GM23338 (cell line): ENCODE data around the gene HSPA12A. TPM values are rescaled to one million over a fixed set of nuclear protein-coding genes. Genes with fewer than 3 reads are reported as not detected.

ENCODE experiments used
- ATAC-seq: fragments of 200-7000 bp; cut with Tn5 transposase; 3 replicates; pipeline ENCODE4 v1.9.1; 2020
- DNase-seq: peaks from one replicate; pipeline ENCODE4 v3.0.0-alpha.2; 2015; ENCODE audit warnings: low spot score
- H2AFZ ChIP-seq: fragments of 200-600 bp; sonication (generic); 2 replicates; pipeline ENCODE4 v1.8.0; 2016; ENCODE audit warnings: antibody characterized with exemption, mild to moderate bottlenecking, moderate library complexity
- H3F3A ChIP-seq: fragments of 200-600 bp; sonication (generic); replicated peaks from 2 replicates; pipeline ENCODE4 v1.8.0; 2017; ENCODE audit warnings: antibody characterized with exemption, mixed run types, low read depth
- H3K27ac ChIP-seq: fragments of 200-600 bp; sonication (generic); 2 replicates; pipeline ENCODE4 v1.6.1; 2016; ENCODE audit warnings: low read depth
- H3K27me3 ChIP-seq: fragments of 200-600 bp; sonication (generic); 2 replicates; pipeline ENCODE4 v1.8.0; 2016; ENCODE audit warnings: mild to moderate bottlenecking, mixed run types, moderate library complexity; ENCODE audit not compliant: insufficient read depth
- H3K36me3 ChIP-seq: fragments of 200-600 bp; sonication (generic); 2 replicates; pipeline ENCODE4 v1.8.0; 2016; ENCODE audit warnings: mild to moderate bottlenecking; ENCODE audit not compliant: insufficient read depth
- H3K4me1 ChIP-seq: fragments of 200-600 bp; sonication (generic); 2 replicates; pipeline ENCODE4 v1.8.0; 2016; ENCODE audit warnings: mild to moderate bottlenecking, moderate library complexity; ENCODE audit not compliant: insufficient read depth
- H3K4me2 ChIP-seq: fragments of 200-600 bp; sonication (generic); 2 replicates; pipeline ENCODE4 v1.7.1; 2017; ENCODE audit warnings: mixed run types
- H3K4me3 ChIP-seq: fragments of 200-600 bp; sonication (generic); 2 replicates; pipeline ENCODE4 v1.6.1; 2016; ENCODE audit warnings: mixed run types
- H3K79me2 ChIP-seq: fragments of 200-600 bp; sonication (generic); replicated peaks from 2 replicates; pipeline ENCODE4 v1.8.0; 2017; ENCODE audit warnings: mild to moderate bottlenecking; ENCODE audit not compliant: insufficient read depth
- H3K9me2 ChIP-seq: fragments of 200-600 bp; sonication (generic); 2 replicates; pipeline ENCODE4 v1.8.0; 2017; ENCODE audit not compliant: insufficient read depth
- H4K20me1 ChIP-seq: fragments of 200-600 bp; sonication (generic); replicated peaks from 2 replicates; pipeline ENCODE4 v1.8.0; 2017; ENCODE audit warnings: mild to moderate bottlenecking; ENCODE audit not compliant: insufficient read depth
- H3K27ac Mint-ChIP-seq: 2 replicates; pipeline ENCODE4 v1.8.0; 2020; ENCODE audit warnings: inconsistent platforms, mild to moderate bottlenecking, moderate library complexity, mixed read lengths
- H3K27me3 Mint-ChIP-seq: 3 replicates; pipeline ENCODE4 v1.8.0; 2022; ENCODE audit warnings: low read depth, mild to moderate bottlenecking, moderate library complexity, mixed read lengths, inconsistent platforms; ENCODE audit not compliant: insufficient read depth, poor library complexity
- H3K36me3 Mint-ChIP-seq: 3 replicates; pipeline ENCODE4 v1.8.0; 2021; ENCODE audit warnings: low read depth, mild to moderate bottlenecking, inconsistent platforms, moderate library complexity, mixed read lengths
- H3K4me1 Mint-ChIP-seq: 3 replicates; pipeline ENCODE4 v1.8.0; 2020; ENCODE audit warnings: mild to moderate bottlenecking, inconsistent platforms, mixed read lengths
- H3K4me3 Mint-ChIP-seq: 3 replicates; pipeline ENCODE4 v1.8.0; 2021; ENCODE audit warnings: moderate library complexity, mild to moderate bottlenecking, inconsistent platforms, mixed read lengths
- H3K9me3 Mint-ChIP-seq: 3 replicates; pipeline ENCODE4 v1.8.0; 2020; ENCODE audit warnings: moderate library complexity, mild to moderate bottlenecking, inconsistent platforms, mixed read lengths
- CREB1 ChIP-seq: fragments of 250-450 bp; sonication (Bioruptor Pico); IDR thresholded peaks from 2 replicates; pipeline ENCODE4 v1.5.0; 2020; ENCODE audit warnings: low read depth, mild to moderate bottlenecking, moderate library complexity
- EZH2 ChIP-seq: fragments of 200-600 bp; sonication (generic); IDR thresholded peaks from one replicate; pipeline ENCODE4 v1.8.0; 2017; ENCODE audit warnings: antibody characterized with exemption, mild to moderate bottlenecking, low read depth; ENCODE audit not compliant: unreplicated experiment
- EZH2phosphoT487 ChIP-seq: fragments of 200-600 bp; sonication (generic); IDR thresholded peaks from one replicate; pipeline ENCODE4 v1.8.1; 2018; ENCODE audit warnings: antibody characterized with exemption; ENCODE audit not compliant: unreplicated experiment
- JUNB ChIP-seq: IDR thresholded peaks from one replicate; pipeline ENCODE4 v1.6.1; 2016; ENCODE audit warnings: antibody characterized with exemption; ENCODE audit not compliant: unreplicated experiment
- NANOG ChIP-seq: IDR thresholded peaks from 2 replicates; pipeline ENCODE4 v1.6.1; 2016; ENCODE audit warnings: antibody characterized with exemption, borderline replicate concordance
- POLR2AphosphoS5 ChIP-seq: IDR thresholded peaks from 2 replicates; pipeline ENCODE4 v1.6.1; 2016; ENCODE audit warnings: antibody characterized with exemption, low read depth
- STAT1 ChIP-seq: IDR thresholded peaks from one replicate; pipeline ENCODE4 v1.6.1; 2016; ENCODE audit warnings: antibody characterized with exemption; ENCODE audit not compliant: unreplicated experiment
- ZNF114 ChIP-seq: fragments of 250-450 bp; sonication (Bioruptor Pico); IDR thresholded peaks from 2 replicates; pipeline ENCODE4 v1.5.0; 2020; ENCODE audit warnings: mild to moderate bottlenecking, moderate library complexity
- ZNF331 ChIP-seq: fragments of 250-450 bp; sonication (Bioruptor Pico); IDR thresholded peaks from 2 replicates; pipeline ENCODE4 v1.5.0; 2020; ENCODE audit warnings: low read depth, mild to moderate bottlenecking, moderate library complexity
- polyA plus RNA-seq: library from polyadenylated mRNA; unstranded; fragments of >200 nt; fragmentation: Nextera tagmentation; extraction: Ambion mirVana; gene quantifications from 2 replicates; pipeline ENCODE4 v1.2.1, GENCODE V29; 2016
- total RNA-seq: library from RNA; depleted of rRNA; stranded (reverse); fragments of >200 nt; shearing (Covaris generic); gene quantifications from 2 replicates; pipeline ENCODE4 v1.2.3, GENCODE V29; 2014
- TF ChIP-seq, protein P1 (sequence below): fragments of 250-450 bp; sonication (Bioruptor Pico); IDR thresholded peaks from 2 replicates; pipeline ENCODE4 v1.5.0; 2020; ENCODE audit warnings: mild to moderate bottlenecking, moderate library complexity
- TF ChIP-seq, protein P2 (sequence below): IDR thresholded peaks from 2 replicates; pipeline ENCODE4 v1.6.1; 2016; ENCODE audit warnings: antibody characterized with exemption
- TF ChIP-seq, protein P3 (sequence below), 2 experiments: fragments of 200-600 bp in 1 of 2; sonication (generic) in 1 of 2; conservative IDR thresholded peaks; 2 replicates each; pipeline versions ENCODE4 v1.5.1 to v1.6.1; 2016 to 2017; ENCODE audit warnings: antibody characterized with exemption in 2 of 2, low read depth in 2 of 2, mild to moderate bottlenecking in 2 of 2, moderate library complexity in 1 of 2
- TF ChIP-seq, protein P4 (sequence below): IDR thresholded peaks from one replicate; pipeline ENCODE4 v1.6.1; 2018; ENCODE audit warnings: antibody characterized with exemption; ENCODE audit not compliant: unreplicated experiment

Gene HSPA12A
- total and polyA plus RNA-seq, 2 experiments from 2014 or later: 4.4 to 6.3 TPM

DNA sequence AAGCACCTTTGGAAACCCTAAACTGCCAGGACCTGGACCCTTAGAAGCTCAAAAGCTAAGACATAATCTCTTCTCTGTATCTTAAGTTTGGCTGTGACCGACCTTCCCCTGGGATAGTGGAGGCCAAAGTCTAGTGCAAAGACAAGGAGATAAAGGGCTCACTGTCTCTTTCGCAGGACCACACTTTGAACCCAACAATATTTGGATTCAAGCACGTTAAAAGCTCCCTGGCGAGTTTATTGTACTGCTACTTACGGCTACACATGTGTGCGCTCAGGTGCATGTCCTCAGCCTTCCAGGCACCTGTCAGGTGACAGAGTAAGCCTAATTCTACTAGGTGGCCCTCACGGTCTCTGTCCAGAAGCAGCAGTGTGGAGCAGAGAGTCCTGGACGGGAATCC is 65.7 kb downstream of the HSPA12A start:
- H3K9me2 ChIP-seq: no peaks in the 10 kb centered on the region

More for the DNA sequence above, 65.7 kb downstream of the HSPA12A start:
- no peaks in the 10 kb centered on the region for H3F3A ChIP-seq
- H3K4me2 ChIP-seq: no peak overlapping the region
- H3K36me3 ChIP-seq: no peaks in the 10 kb centered on the region
- DNase-seq (no peak), ATAC-seq (no peak)
- H3K27me3 Mint-ChIP-seq: peaks cover 3% of the 10 kb centered on the region
- no peak for TF ChIP-seq EZH2phosphoT487
- TF ChIP-seq, protein P1, sequence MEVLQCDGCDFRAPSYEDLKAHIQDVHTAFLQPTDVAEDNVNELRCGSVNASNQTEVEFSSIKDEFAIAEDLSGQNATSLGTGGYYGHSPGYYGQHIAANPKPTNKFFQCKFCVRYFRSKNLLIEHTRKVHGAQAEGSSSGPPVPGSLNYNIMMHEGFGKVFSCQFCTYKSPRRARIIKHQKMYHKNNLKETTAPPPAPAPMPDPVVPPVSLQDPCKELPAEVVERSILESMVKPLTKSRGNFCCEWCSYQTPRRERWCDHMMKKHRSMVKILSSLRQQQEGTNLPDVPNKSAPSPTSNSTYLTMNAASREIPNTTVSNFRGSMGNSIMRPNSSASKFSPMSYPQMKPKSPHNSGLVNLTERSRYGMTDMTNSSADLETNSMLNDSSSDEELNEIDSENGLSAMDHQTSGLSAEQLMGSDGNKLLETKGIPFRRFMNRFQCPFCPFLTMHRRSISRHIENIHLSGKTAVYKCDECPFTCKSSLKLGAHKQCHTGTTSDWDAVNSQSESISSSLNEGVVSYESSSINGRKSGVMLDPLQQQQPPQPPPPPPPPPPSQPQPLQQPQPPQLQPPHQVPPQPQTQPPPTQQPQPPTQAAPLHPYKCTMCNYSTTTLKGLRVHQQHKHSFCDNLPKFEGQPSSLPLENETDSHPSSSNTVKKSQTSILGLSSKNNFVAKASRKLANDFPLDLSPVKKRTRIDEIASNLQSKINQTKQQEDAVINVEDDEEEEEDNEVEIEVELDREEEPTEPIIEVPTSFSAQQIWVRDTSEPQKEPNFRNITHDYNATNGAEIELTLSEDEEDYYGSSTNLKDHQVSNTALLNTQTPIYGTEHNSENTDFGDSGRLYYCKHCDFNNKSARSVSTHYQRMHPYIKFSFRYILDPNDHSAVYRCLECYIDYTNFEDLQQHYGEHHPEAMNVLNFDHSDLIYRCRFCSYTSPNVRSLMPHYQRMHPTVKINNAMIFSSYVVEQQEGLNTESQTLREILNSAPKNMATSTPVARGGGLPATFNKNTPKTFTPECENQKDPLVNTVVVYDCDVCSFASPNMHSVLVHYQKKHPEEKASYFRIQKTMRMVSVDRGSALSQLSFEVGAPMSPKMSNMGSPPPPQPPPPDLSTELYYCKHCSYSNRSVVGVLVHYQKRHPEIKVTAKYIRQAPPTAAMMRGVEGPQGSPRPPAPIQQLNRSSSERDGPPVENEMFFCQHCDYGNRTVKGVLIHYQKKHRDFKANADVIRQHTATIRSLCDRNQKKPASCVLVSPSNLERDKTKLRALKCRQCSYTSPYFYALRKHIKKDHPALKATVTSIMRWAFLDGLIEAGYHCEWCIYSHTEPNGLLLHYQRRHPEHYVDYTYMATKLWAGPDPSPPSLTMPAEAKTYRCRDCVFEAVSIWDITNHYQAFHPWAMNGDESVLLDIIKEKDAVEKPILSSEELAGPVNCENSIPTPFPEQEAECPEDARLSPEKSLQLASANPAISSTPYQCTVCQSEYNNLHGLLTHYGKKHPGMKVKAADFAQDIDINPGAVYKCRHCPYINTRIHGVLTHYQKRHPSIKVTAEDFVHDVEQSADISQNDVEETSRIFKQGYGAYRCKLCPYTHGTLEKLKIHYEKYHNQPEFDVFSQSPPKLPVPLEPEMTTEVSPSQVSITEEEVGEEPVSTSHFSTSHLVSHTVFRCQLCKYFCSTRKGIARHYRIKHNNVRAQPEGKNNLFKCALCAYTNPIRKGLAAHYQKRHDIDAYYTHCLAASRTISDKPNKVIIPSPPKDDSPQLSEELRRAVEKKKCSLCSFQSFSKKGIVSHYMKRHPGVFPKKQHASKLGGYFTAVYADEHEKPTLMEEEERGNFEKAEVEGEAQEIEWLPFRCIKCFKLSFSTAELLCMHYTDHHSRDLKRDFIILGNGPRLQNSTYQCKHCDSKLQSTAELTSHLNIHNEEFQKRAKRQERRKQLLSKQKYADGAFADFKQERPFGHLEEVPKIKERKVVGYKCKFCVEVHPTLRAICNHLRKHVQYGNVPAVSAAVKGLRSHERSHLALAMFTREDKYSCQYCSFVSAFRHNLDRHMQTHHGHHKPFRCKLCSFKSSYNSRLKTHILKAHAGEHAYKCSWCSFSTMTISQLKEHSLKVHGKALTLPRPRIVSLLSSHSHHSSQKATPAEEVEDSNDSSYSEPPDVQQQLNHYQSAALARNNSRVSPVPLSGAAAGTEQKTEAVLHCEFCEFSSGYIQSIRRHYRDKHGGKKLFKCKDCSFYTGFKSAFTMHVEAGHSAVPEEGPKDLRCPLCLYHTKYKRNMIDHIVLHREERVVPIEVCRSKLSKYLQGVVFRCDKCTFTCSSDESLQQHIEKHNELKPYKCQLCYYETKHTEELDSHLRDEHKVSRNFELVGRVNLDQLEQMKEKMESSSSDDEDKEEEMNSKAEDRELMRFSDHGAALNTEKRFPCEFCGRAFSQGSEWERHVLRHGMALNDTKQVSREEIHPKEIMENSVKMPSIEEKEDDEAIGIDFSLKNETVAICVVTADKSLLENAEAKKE: no peak
- no peak for TF ChIP-seq POLR2AphosphoS5
- no peak for TF ChIP-seq ZNF331 (CRISPR knock-in tag)
- TF ChIP-seq, protein P2, sequence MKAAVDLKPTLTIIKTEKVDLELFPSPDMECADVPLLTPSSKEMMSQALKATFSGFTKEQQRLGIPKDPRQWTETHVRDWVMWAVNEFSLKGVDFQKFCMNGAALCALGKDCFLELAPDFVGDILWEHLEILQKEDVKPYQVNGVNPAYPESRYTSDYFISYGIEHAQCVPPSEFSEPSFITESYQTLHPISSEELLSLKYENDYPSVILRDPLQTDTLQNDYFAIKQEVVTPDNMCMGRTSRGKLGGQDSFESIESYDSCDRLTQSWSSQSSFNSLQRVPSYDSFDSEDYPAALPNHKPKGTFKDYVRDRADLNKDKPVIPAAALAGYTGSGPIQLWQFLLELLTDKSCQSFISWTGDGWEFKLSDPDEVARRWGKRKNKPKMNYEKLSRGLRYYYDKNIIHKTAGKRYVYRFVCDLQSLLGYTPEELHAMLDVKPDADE: no peak
- TF ChIP-seq CREB1 (CRISPR knock-in tag): no peak
- no peak for TF ChIP-seq EZH2
- no peak for TF ChIP-seq ZNF114 (CRISPR knock-in tag)
- no peak for TF ChIP-seq STAT1
- TF ChIP-seq, protein P3, sequence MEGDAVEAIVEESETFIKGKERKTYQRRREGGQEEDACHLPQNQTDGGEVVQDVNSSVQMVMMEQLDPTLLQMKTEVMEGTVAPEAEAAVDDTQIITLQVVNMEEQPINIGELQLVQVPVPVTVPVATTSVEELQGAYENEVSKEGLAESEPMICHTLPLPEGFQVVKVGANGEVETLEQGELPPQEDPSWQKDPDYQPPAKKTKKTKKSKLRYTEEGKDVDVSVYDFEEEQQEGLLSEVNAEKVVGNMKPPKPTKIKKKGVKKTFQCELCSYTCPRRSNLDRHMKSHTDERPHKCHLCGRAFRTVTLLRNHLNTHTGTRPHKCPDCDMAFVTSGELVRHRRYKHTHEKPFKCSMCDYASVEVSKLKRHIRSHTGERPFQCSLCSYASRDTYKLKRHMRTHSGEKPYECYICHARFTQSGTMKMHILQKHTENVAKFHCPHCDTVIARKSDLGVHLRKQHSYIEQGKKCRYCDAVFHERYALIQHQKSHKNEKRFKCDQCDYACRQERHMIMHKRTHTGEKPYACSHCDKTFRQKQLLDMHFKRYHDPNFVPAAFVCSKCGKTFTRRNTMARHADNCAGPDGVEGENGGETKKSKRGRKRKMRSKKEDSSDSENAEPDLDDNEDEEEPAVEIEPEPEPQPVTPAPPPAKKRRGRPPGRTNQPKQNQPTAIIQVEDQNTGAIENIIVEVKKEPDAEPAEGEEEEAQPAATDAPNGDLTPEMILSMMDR (conservative IDR thresholded peaks at IDR 0.05; ENCODE audit: low read depth in 2 of 2): no peak
- TF ChIP-seq NANOG: no peak
- TF ChIP-seq, protein P4, sequence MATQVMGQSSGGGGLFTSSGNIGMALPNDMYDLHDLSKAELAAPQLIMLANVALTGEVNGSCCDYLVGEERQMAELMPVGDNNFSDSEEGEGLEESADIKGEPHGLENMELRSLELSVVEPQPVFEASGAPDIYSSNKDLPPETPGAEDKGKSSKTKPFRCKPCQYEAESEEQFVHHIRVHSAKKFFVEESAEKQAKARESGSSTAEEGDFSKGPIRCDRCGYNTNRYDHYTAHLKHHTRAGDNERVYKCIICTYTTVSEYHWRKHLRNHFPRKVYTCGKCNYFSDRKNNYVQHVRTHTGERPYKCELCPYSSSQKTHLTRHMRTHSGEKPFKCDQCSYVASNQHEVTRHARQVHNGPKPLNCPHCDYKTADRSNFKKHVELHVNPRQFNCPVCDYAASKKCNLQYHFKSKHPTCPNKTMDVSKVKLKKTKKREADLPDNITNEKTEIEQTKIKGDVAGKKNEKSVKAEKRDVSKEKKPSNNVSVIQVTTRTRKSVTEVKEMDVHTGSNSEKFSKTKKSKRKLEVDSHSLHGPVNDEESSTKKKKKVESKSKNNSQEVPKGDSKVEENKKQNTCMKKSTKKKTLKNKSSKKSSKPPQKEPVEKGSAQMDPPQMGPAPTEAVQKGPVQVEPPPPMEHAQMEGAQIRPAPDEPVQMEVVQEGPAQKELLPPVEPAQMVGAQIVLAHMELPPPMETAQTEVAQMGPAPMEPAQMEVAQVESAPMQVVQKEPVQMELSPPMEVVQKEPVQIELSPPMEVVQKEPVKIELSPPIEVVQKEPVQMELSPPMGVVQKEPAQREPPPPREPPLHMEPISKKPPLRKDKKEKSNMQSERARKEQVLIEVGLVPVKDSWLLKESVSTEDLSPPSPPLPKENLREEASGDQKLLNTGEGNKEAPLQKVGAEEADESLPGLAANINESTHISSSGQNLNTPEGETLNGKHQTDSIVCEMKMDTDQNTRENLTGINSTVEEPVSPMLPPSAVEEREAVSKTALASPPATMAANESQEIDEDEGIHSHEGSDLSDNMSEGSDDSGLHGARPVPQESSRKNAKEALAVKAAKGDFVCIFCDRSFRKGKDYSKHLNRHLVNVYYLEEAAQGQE: no peak
- TF ChIP-seq JUNB: no peak
- peaks cover 7% of the 10 kb centered on the region; the same call in 2 of the 3 replicates for H3K4me1 Mint-ChIP-seq
- no peaks in the 10 kb centered on the region for H3K79me2 ChIP-seq
- no peaks in the 10 kb centered on the region for H3K9me3 Mint-ChIP-seq
- no peak overlapping the region for H3K27ac ChIP-seq
- H3K4me3 Mint-ChIP-seq: no peak overlapping the region
- no peak overlapping the region for H3K4me3 ChIP-seq
- no peaks in the 10 kb centered on the region for H3K36me3 Mint-ChIP-seq
- no peak overlapping the region for H3K27ac Mint-ChIP-seq
- H3K27me3 ChIP-seq: no peaks in the 10 kb centered on the region
- no peaks in the 10 kb centered on the region for H4K20me1 ChIP-seq
- peaks cover 3% of the 10 kb centered on the region for H3K4me1 ChIP-seq
- H2AFZ ChIP-seq: no peak overlapping the region
